ENCODE results near the gene ARHGAP26.

Gene ARHGAP26

GRCh38 chr5:143130613-143131305 is 360.6 kb downstream of the ARHGAP26 start:
- no peak for DNase-seq

- no peak for DNase-seq
Measured at GRCh38 chr5:143131972-143132371, 361.8 kb downstream of the ARHGAP26 start.

DNA sequence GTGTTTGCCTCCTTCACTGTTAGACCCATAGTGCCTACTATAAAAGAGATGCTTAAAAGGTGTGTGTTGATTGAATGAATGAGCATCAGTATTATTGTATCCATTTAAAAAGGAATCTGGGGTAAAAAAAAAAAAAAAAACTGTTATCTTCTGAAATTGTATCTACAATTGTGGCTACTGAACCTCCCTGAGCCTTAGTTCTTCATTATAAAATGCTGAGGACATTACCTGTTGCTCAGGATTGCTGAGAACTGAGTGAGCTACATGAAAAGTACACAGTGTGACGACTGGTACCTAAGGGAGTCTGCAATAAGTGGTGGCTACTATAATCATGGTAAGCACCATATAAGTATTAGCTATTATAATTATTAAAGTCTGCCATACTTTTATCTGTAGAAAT is 362.6 kb downstream of the ARHGAP26 start:
- no peak for DNase-seq

DNA sequence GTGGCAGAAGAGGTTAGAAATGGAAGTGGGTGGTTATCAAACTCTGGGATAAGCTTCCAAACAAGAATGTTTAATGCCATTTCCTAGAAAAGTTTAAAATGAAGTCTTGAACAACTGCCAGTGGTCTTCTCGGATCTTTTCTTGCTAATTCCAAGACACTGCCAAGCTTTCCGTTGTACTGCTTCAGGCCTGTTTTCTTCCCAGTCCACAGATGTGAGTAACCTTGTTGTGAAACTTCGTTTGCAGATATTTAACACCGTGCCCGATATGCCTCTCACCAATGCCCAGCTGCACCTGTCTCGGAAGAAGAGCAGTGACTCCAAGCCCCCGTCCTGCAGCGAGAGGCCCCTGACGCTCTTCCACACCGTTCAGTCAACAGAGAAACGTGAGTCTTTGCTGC is 363.5 kb downstream of the ARHGAP26 start:
- DNase-seq = no peak

DNA sequence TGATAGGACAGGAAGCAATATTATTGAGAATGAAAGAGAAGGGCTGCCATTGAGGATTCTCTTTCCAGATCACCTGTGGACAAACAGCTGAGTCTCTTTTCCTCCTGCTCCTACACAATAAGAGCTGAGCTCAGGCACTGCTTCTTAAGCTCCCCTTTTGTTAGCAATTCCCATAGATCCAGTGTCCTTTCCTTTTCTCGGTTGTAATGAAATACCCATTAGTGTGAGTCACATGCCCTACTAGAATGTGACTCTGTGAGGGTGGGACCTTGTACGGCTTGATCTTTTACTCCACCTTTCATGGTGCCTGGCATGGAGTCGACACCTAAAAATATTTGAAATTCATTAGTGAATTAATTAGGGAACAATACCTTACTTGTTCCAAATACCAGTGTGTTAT is 364.1 kb downstream of the ARHGAP26 start:
- DNase-seq = no peak

- DNase-seq = no peak
Measured at GRCh38 chr5:143134900-143135299, 364.7 kb downstream of the ARHGAP26 start.

DNA sequence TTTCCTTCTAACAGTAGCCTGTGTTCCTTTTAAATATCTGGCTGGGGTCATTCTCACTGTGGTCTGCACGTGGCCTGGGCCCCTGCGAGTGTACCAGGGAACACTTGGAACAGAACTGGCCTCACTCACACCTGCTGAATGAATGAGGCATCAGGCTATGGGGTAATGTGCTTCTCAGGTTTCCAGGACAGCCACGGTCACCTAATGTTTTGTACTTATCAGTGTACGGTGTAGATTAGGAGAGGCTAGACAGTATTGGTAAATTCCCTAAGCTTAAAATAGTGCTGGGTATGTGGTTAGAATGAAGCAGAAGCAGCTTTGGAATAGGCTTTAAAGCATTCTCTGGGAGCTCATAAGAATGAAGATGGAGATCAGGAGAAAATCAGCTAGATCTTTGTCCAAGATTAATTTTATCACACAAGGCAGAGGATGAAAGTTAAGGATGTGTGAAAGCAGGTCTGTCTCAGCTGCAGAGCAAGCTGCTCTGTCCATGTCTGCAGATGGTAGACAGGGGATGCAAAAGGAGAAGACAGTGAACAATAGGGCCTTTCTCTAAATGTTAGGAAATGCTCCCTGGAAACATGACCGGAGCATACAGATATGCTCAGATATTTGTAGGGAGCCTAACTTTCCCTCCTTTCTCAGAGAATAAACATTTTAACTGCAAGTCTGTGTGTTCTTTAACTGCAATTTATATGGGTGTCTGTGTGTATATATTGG is 365.8 kb downstream of the ARHGAP26 start:
- no peak for DNase-seq

- no peak for DNase-seq
Measured at GRCh38 chr5:143138839-143139238, 368.7 kb downstream of the ARHGAP26 start.

DNA sequence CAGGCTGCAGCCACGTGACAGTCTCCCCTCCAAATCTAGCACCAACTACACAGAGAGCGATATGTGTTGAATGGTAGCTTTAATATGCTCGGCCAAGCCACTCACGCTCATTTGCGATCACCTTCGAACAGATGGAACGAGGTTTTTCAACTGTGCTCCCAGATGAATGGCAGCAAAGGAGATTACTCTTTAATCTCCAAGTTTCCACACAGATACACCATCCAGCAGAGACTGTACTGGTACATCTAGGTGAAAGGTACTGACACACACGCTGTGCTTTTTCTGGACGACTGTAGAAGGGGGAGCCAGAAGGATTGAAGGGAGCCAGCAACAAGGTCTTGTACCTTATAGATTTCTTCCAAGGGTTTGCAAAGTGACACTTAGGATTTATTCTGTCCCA is 369.4 kb downstream of the ARHGAP26 start:
- no peak for DNase-seq

- DNase-seq = no peak
Measured at GRCh38 chr5:143140492-143141203, 370.5 kb downstream of the ARHGAP26 start.

GRCh38 chr5:143141652-143142051 is 371.5 kb downstream of the ARHGAP26 start:
- no peak for DNase-seq

DNA sequence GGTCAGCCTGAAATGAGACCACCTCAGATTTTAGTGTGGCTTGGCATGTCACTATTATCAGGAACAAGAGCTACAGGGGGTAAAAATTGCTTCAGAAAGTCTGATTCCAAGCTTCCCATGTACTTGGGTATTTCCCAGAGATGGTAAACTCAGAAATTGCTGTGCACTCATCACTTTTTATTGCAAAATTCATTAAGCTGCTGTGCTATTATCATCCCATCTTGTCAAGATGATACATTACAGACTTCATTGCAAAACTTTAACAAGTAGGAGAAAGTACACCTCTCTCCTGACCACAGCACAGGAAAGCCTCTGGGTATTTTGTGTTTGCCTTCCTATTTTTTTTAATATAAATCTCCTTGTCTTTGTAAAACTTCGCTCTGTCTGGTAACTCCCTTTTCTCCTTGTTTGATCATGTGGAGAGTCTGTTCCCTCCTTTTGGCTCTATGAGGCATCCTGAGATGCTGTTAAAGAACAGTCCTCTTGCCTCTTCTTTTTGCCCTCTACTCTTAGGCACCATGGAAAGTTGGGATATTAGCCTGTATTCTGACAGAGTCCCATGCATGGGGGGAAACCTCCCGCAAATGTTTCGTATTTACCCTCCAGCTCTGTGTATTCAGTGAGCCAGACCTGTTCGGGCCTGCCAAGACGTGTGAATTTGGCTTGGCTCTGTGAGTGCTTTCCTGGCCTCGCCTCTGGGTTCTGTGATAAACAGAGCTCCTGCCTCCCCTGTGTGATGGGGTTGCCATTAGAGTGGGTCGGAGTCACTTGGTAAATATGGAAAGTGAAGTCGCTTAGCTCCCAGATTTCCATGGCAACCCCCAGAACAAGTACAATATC is 372.6 kb downstream of the ARHGAP26 start:
- no peak for DNase-seq

DNA sequence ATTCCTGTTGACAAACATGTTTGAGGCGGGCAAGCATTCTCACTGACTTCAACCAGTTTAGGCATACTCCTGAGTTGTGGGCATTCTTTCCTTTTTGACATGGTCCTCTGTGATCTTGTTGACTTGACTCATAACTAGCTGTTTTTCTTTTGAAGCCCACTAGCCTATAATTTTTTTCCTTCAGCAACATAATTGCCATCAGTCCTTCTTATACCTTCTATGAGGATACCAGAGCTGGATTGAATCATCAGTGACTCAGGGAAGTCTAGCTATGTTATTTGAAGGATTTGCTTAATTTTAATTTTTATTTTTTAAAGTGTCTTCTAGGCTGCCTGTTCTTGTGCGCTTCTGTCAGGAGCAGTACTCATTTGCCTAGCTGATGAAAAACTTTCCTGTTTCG is 373.8 kb downstream of the ARHGAP26 start:
- no peak for DNase-seq

DNA sequence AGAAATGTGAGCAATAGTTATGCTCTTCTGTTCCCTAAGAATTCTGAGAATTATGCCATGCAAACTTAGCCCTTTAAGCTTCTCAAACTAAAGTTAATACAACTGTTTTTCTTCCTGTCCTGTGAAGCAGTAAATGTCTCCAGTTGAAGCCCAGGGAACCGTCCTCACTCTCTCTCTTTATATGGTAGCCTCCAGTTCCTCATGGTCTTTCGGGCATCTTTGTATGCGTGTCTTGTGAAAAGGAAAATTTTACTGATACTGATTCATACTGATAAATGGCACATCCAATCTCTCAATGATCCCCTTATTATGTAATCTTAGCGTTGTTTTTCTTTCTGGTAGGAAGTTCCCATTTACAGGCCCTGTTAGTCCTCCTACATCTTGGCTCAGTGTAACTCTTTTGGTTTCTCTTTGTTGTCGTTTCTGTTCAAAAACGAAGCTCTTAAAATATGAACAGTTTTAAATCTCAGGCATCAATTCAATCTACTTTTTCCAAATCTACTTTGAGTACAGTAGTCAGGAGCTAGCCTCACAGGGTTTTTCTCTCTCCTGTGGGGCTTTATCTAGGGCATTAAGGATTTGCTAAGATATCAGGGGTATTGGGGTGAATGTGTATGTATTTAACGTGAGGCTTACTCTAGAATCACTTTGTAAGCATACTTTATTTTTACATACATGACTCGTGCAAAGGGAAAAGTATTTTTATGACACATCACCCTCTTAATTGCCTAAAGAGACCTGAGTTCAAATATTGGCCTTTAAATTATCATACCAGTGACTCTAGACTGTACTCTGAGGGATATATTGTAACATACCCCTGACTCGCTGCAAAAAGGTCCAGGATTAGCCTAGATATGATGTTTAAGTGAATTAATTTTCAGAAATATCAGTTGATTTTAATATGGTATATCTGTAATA is 375.3 kb downstream of the ARHGAP26 start:
- no peak for DNase-seq

- no peak for DNase-seq
Measured at GRCh38 chr5:143146161-143146560, 376.0 kb downstream of the ARHGAP26 start.

DNA sequence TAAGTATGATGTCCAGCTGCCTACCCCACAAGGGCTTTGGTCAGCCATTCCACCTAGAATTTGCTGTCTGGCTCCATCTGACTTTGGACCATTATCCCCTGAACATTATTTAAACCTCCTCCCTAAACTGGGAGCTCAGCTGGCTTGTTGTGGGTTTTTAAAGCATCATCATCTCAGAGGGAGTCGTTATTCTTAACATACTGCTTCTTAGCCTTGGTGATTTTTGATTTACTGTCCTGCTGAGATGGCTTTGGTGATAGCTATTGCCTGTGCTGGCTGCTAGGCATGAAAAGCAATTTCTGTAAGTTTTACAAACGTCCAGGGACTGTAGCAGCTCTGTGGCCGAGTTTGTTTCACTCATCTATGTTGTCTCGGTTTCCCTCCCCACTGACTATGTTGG is 377.2 kb downstream of the ARHGAP26 start:
- DNase-seq = no peak

- DNase-seq = no peak
Measured at GRCh38 chr5:143147902-143148301, 377.7 kb downstream of the ARHGAP26 start.

DNA sequence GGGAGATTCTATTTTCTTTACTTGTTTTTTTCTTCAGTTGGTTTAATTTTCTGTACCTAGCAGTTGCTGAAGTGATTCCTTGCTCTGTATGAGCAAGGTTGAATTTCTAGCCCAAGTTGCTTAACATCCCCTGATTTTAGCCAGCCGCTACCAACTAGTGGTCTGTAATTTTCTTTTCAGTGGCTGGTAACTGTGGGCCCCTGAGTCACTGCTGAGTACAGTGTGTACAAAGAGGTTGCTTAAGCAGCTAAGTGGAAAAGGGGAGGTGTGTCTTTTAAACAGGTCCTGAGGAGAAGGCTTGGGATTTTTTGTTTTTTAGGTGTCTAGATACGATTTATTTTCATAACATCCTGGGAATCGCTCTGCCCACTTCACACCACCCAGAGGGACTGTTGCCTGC is 378.6 kb downstream of the ARHGAP26 start:
- DNase-seq = no peak

GRCh38 chr5:143149759-143150158 is 379.6 kb downstream of the ARHGAP26 start:
- no peak for DNase-seq

GRCh38 chr5:143151056-143151700 is 381.0 kb downstream of the ARHGAP26 start:
- no peak for DNase-seq

DNA sequence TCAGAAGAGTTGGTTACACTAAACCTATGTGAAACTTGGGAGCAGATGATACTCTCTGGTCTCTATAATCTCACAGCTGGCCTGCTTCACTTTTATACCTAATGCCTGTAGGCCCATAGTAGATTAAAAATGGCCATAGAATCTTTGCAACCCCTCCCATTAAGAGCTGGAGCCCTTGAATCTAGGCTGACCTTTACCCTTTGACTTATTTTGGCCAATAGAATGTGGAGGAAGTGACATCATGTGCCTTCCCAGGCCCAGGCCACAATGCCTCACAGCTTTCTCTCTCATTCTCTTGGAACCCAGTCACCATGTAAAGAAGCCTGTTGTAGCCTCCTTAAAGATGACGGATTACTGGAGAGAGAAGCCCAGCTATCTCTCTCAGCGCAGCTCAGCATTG is 382.3 kb downstream of the ARHGAP26 start:
- DNase-seq = no peak
